Adrenal gland (tissue), 5 donors: ENCODE data around the gene CYB561D2.

Experiments
- CTCF ChIP-seq, 6 experiments: fragments of 450-650 bp in 4 of 6; fragments of 200-600 bp in 2 of 6; sonication (generic) in 1 of 6; IDR thresholded peaks; 1 replicate in 5 of 6; 2 replicates in 1 of 6; pipeline versions ENCODE4 v1.5.1 to v1.8.0; 2016 to 2021; ENCODE audit warnings: antibody characterized with exemption in 6 of 6, mild to moderate bottlenecking in 2 of 6, moderate library complexity in 1 of 6
- POLR2A ChIP-seq, 2 donors: fragments of 450-650 bp; IDR thresholded peaks; one replicate each; pipeline ENCODE4 v1.6.1; 2017; ENCODE audit warnings: antibody characterized with exemption in 2 of 2, mild to moderate bottlenecking in 2 of 2, moderate library complexity in 1 of 2
- donor health status: DM: no; HTN: no; CAD: no.

GRCh38 chr3:50374363-50375257 is 23.9 kb downstream of the CYB561D2 start:
- no peak for TF ChIP-seq POLR2A (IDR thresholded peaks at IDR 0.05)
- no peak for TF ChIP-seq CTCF (IDR thresholded peaks at IDR 0.05)
